Liver (tissue), 9 donors: ENCODE results near the gene CSPG4. TPM values are rescaled to one million over a fixed set of nuclear protein-coding genes. Genes with fewer than 3 reads are reported as not detected.
A peak's percentile ranks its signal among the peaks of the same experiment; 100 is the strongest.
"Not testable (repeated sequence)": the region's sequence is repeated elsewhere in the genome, so short reads cannot be mapped to it uniquely, and the experiment has no call there.

Experiments used
- DNase-seq: peaks from one replicate; pipeline ENCODE4 v3.0.0-alpha.2; 2017; ENCODE audit warnings: low spot score
- H3K27ac ChIP-seq, 2 donors: one replicate each; pipeline ENCODE4 v1.7.0; 2013; ENCODE audit warnings: inconsistent platforms in 2 of 2, low read length in 2 of 2, control low read depth in 1 of 2, low read depth in 1 of 2, mild to moderate bottlenecking in 1 of 2
- H3K27me3 ChIP-seq, 4 donors: one replicate each; pipeline versions ENCODE4 v1.6.1 to v1.7.0; 2013; ENCODE audit warnings: low read length in 3 of 4, inconsistent platforms in 1 of 4, mild to moderate bottlenecking in 1 of 4, moderate library complexity in 1 of 4; ENCODE audit not compliant: control insufficient read depth in 4 of 4, insufficient read depth in 4 of 4
- H3K36me3 ChIP-seq, 4 donors: one replicate each; pipeline versions ENCODE4 v1.6.1 to v1.7.0; 2013; ENCODE audit warnings: low read length in 3 of 4, mild to moderate bottlenecking in 3 of 4, low read depth in 1 of 4, moderate library complexity in 1 of 4; ENCODE audit not compliant: control insufficient read depth in 4 of 4, insufficient read depth in 3 of 4
- H3K4me1 ChIP-seq, 4 donors: one replicate each; pipeline versions ENCODE4 v1.6.1 to v1.7.0; 2013; ENCODE audit warnings: low read length in 3 of 4, mild to moderate bottlenecking in 3 of 4, moderate library complexity in 1 of 4; ENCODE audit not compliant: control insufficient read depth in 4 of 4, insufficient read depth in 4 of 4
- H3K4me3 ChIP-seq, 3 donors: one replicate each; pipeline versions ENCODE4 v1.6.1 to v1.7.0; 2013; ENCODE audit warnings: low read length in 3 of 3, control low read depth in 1 of 3, low read depth in 1 of 3, mild to moderate bottlenecking in 1 of 3
- H3K9ac ChIP-seq, 2 donors: one replicate each; pipeline ENCODE4 v1.7.0; 2013; ENCODE audit warnings: low read length in 2 of 2, mild to moderate bottlenecking in 2 of 2, moderate library complexity in 2 of 2, control low read depth in 1 of 2, low read depth in 1 of 2
- H3K9me3 ChIP-seq, 4 donors: one replicate each; pipeline versions ENCODE4 v1.6.1 to v1.7.0; 2013; ENCODE audit warnings: low read length in 3 of 4; ENCODE audit not compliant: control insufficient read depth in 4 of 4
- EGR1 ChIP-seq, 2 donors: IDR thresholded peaks; 2 replicates each; pipeline ENCODE4 v1.6.1; 2016 to 2018; ENCODE audit warnings: antibody characterized with exemption in 2 of 2, low read depth in 2 of 2
- FOXA1 ChIP-seq: IDR thresholded peaks from 2 replicates; pipeline ENCODE4 v1.6.1; 2016; ENCODE audit warnings: antibody characterized with exemption
- FOXA2 ChIP-seq: IDR thresholded peaks from 2 replicates; pipeline ENCODE4 v1.6.1; 2016; ENCODE audit warnings: antibody characterized with exemption
- GABPA ChIP-seq, 2 donors: IDR thresholded peaks in 1 of 2; conservative IDR thresholded peaks in 1 of 2; 2 replicates each; pipeline ENCODE4 v1.6.1; 2016; ENCODE audit warnings: antibody characterized with exemption in 2 of 2, mild to moderate bottlenecking in 1 of 2, moderate library complexity in 1 of 2
- HNF4A ChIP-seq, 2 donors: conservative IDR thresholded peaks; 2 replicates each; pipeline ENCODE4 v1.6.1; 2016; ENCODE audit warnings: antibody characterized with exemption in 2 of 2, mild to moderate bottlenecking in 2 of 2
- JUND ChIP-seq, 2 donors: IDR thresholded peaks; 2 replicates each; pipeline ENCODE4 v1.6.1; 2016; ENCODE audit warnings: antibody characterized with exemption in 2 of 2
- NR2F2 ChIP-seq: IDR thresholded peaks from 2 replicates; pipeline ENCODE4 v1.6.1; 2016; ENCODE audit warnings: antibody characterized with exemption
- RXRA ChIP-seq, 2 donors: IDR thresholded peaks; 2 replicates each; pipeline ENCODE4 v1.6.1; 2017 to 2018; ENCODE audit warnings: antibody characterized with exemption in 2 of 2, mild to moderate bottlenecking in 1 of 2
- TAF1 ChIP-seq: conservative IDR thresholded peaks from 2 replicates; pipeline ENCODE4 v1.6.1; 2016; ENCODE audit warnings: antibody characterized with exemption, mild to moderate bottlenecking
- WGBS: extraction: QIAGEN DNeasy Blood & Tissue Kit; methylation state at CpG from one replicate; pipeline ENCODE4 v1.1.7; 2013; 5-methylcytosine and 5-hydroxymethylcytosine counted together
- polyA plus RNA-seq, 2 donors: library from polyadenylated mRNA; stranded (reverse) in 1 of 2; unstranded in 1 of 2; fragments of 200-250 nt in 1 of 2; fragments of >200 nt in 1 of 2; fragmentation: Nextera tagmentation in 1 of 2; extraction: Ambion mirVana in 1 of 2; gene quantifications; one replicate each; pipeline versions ENCODE4 v1.2.1 to v1.2.3, GENCODE V29; 2013 to 2015
- total RNA-seq, 2 donors: library from RNA; depleted of rRNA; stranded (reverse); fragments of >200 nt; gene quantifications; one replicate each; pipeline ENCODE4 v1.2.3, GENCODE V29; 2014
- TF ChIP-seq, protein P1 (sequence below): fragments of 150-350 bp; IDR thresholded peaks from 2 replicates; pipeline ENCODE4 v1.5.1; 2017; ENCODE audit warnings: improper control_type of control experiment, low read depth, low read length; ENCODE audit not compliant: missing input control
- TF ChIP-seq, protein P2 (sequence below): IDR thresholded peaks from 2 replicates; pipeline ENCODE4 v1.6.1; 2016; ENCODE audit warnings: antibody characterized with exemption
- TF ChIP-seq, protein P3 (sequence below): IDR thresholded peaks from 2 replicates; pipeline ENCODE4 v1.6.1; 2016; ENCODE audit warnings: antibody characterized with exemption
- TF ChIP-seq, protein P4 (sequence below): IDR thresholded peaks from 2 replicates; pipeline ENCODE4 v1.6.1; 2016; ENCODE audit warnings: antibody characterized with exemption
- donor health status: healthy.
- donor health status: healthy.
- donor health status: healthy.
- donor health status: healthy.
- donor health status: healthy.

Gene CSPG4
- total and polyA plus RNA-seq, 4 donors, result 0.07 to 1.5 (median 0.76) TPM

DNA sequence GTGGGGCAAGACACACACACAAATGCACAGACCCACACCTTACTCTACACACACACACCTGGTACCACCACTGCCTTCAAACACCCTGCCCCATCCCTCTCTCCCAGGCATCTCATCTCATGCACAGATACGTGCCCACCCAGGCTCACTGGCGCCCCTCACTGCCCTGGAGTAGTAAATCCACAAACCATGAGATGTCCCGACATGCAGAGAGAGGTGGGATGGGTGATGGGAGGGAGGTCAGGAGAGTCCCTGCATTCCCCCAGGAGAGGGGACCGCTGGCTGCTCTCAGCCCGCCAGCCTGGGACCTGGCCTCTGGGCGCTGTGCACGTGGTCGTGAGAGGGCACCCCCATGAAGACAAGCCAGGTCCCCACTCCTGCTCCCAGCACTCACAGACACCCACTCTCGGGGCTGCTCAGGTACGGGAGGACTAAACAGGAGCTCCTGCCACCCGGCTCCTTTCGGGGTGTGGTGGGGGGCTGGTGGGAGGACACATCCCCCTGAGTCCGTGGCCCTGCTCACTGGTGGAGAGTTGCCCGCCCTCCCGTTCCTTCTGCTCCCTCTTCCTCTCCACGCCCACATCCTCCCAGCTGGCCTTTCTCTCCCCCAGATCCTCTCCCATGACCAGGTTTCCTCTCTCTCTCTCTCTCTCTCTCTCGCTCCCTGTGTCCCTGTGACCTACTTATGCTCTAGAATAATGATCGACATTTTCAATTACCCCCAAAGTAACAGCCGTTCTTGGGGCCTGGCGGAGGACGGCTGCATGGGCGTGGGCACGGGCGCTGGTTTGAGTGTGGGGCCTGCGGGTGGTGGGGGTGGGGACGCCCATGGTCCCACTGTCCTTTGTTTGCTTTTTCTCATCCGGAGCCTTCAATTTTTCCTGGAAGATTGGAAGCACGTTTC, 18.9 kb upstream of the CSPG4 start:
- no peaks in the 10 kb centered on the region for H3K9me3 ChIP-seq
- 62% methylated on average over 28 of the region's 28 CpGs for WGBS
- no peaks in the 10 kb centered on the region for H3K36me3 ChIP-seq
- H3K27me3 ChIP-seq, result no peaks in the 10 kb centered on the region
- no peak overlapping the region for H3K9ac ChIP-seq
- TF ChIP-seq, protein P1, sequence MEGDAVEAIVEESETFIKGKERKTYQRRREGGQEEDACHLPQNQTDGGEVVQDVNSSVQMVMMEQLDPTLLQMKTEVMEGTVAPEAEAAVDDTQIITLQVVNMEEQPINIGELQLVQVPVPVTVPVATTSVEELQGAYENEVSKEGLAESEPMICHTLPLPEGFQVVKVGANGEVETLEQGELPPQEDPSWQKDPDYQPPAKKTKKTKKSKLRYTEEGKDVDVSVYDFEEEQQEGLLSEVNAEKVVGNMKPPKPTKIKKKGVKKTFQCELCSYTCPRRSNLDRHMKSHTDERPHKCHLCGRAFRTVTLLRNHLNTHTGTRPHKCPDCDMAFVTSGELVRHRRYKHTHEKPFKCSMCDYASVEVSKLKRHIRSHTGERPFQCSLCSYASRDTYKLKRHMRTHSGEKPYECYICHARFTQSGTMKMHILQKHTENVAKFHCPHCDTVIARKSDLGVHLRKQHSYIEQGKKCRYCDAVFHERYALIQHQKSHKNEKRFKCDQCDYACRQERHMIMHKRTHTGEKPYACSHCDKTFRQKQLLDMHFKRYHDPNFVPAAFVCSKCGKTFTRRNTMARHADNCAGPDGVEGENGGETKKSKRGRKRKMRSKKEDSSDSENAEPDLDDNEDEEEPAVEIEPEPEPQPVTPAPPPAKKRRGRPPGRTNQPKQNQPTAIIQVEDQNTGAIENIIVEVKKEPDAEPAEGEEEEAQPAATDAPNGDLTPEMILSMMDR, result no peak
- TF ChIP-seq EGR1 (IDR thresholded peaks at IDR 0.05; ENCODE audit: low read depth in 2 of 2) (no peak), TAF1 (no peak), NR2F2 (peak; percentile 17), RXRA (IDR thresholded peaks at IDR 0.05) (peak in 1 of 2 donors; percentile 6), HNF4A (conservative IDR thresholded peaks at IDR 0.05) (no peak)
- TF ChIP-seq, protein P2, sequence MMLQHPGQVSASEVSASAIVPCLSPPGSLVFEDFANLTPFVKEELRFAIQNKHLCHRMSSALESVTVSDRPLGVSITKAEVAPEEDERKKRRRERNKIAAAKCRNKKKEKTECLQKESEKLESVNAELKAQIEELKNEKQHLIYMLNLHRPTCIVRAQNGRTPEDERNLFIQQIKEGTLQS, result no peak
- no peak overlapping the region for H3K4me3 ChIP-seq
- peaks cover 0 to 3% (median 0%) of the 10 kb centered on the region in 4 donors for H3K4me1 ChIP-seq
- peak overlapping the region in 1 of 2 donors; percentile 42 for H3K27ac ChIP-seq
- no peak for DNase-seq

DNA sequence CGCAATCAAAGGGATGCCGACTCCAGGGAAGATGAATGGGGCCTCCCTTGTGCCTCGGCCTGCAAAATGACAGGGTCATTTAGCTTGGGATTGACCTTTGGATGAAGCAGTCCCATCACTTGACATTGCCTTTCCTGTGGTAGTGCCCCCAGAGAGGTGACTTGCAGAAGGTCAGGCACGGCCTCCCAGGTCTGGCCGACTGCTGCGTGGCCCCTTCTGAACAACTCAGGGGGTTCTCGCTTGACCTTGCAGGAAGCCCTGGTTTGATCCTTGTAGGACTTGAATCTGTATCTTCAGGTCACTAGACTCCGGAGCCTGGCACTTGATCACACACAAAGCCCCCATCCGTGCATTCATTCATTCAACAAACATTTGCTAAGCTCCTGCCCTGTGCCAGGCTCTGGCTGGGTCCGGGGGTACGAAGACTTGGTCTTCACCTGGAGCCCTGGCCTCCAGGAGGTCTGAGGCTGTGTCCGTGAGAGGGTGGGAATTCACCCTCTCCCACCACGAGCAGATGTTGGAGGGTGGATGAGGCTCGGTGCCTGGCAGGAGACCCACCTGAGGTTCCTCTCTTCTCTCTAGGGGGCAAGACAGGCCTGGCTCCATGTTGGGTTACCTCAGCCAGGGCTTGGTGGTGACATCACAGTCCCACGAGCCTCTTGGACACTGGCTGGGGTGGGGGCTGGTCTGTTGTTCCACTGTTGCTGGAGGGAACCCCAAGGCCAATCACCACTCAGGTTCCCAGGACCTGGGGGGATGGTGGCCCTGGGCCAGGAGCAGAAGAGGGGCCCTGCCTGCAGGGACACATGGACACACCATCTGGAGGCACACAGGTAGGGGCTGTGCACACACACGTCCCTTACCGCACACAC, 18.0 kb upstream of the CSPG4 start:
- H3K9ac ChIP-seq, H3K4me3 ChIP-seq, H3K27me3 ChIP-seq, DNase-seq, H3K4me1 ChIP-seq, H3K27ac ChIP-seq, H3K9me3 ChIP-seq, H3K36me3 ChIP-seq: not testable (repeated sequence)
- 93% methylated on average over 17 of the region's 17 CpGs for WGBS

DNA sequence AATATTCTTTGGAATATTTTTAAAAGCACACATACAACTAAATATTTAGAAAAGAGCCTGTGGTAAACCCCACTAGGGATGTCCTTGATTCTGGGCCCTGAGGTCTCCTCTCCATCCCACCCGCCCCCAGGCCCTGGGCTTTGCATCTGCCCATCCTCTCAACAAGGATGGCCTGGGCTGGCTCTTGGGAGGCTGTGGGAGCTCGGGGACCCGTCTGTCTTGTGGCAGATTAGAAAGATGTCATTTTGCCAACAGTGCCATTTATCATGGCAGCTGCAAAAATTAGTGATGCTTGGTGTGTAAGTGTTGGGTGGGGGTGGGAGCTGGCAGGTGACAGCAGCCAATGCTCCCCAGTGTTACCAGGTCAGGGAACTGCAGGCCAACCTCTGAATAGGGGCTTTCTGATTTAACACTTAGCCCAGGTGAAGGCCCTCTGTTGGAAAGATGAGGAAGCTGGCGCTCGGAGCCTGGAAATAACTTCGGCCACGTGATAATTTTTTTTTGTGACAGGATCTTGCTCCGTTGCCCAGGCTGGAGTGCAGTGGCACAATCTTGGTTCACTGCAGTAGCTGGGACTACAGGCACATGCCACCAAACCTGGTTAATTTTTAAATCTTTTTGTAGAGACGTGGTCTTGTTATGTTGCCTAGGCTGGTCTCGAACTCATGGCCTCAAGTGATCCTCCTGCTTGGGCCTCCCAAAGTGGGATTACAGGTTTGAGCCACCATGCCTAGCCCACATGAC, 16.9 kb upstream of the CSPG4 start:
- H3K9me3 ChIP-seq, result no peaks in the 10 kb centered on the region
- no peak for DNase-seq
- no peaks in the 10 kb centered on the region for H3K27me3 ChIP-seq
- H3K4me1 ChIP-seq, result peaks cover 0 to 3% (median 0%) of the 10 kb centered on the region in 4 donors
- WGBS, result 85% methylated on average over 10 of the region's 10 CpGs
- no peak overlapping the region for H3K4me3 ChIP-seq
- H3K9ac ChIP-seq, result no peak overlapping the region
- no peak for TF ChIP-seq RXRA (IDR thresholded peaks at IDR 0.05)
- no peak for TF ChIP-seq FOXA1
- no peak for TF ChIP-seq HNF4A (conservative IDR thresholded peaks at IDR 0.05)
- TF ChIP-seq GABPA (IDR thresholded peaks at IDR 0.05 in 1 of 2, conservative IDR thresholded peaks at IDR 0.05 in 1 of 2), result no peak
- TF ChIP-seq FOXA2, result no peak
- TF ChIP-seq, protein P2, result no peak
- no peak for TF ChIP-seq JUND (IDR thresholded peaks at IDR 0.05)
- no peak for TF ChIP-seq NR2F2
- TF ChIP-seq, protein P3, sequence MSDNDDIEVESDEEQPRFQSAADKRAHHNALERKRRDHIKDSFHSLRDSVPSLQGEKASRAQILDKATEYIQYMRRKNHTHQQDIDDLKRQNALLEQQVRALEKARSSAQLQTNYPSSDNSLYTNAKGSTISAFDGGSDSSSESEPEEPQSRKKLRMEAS, result no peak
- TF ChIP-seq, protein P4, sequence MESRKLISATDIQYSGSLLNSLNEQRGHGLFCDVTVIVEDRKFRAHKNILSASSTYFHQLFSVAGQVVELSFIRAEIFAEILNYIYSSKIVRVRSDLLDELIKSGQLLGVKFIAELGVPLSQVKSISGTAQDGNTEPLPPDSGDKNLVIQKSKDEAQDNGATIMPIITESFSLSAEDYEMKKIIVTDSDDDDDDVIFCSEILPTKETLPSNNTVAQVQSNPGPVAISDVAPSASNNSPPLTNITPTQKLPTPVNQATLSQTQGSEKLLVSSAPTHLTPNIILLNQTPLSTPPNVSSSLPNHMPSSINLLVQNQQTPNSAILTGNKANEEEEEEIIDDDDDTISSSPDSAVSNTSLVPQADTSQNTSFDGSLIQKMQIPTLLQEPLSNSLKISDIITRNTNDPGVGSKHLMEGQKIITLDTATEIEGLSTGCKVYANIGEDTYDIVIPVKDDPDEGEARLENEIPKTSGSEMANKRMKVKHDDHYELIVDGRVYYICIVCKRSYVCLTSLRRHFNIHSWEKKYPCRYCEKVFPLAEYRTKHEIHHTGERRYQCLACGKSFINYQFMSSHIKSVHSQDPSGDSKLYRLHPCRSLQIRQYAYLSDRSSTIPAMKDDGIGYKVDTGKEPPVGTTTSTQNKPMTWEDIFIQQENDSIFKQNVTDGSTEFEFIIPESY, result no peak
- TF ChIP-seq, protein P1, result no peak
- no peak for TF ChIP-seq EGR1 (IDR thresholded peaks at IDR 0.05; ENCODE audit: low read depth in 2 of 2)
- H3K36me3 ChIP-seq, result no peaks in the 10 kb centered on the region
- H3K27ac ChIP-seq, result no peak overlapping the region
